ENCODE measurements around the gene IGSF9B. TPM values are rescaled to one million over a fixed set of nuclear protein-coding genes. Genes with fewer than 3 reads are reported as not detected.

The IGSF9B gene
- total and polyA plus RNA-seq, 2 experiments from 2014 or later, result 0.04 TPM; not detected in 1

- Histone ChIP-seq H3K79me2 (ENCODE audit: insufficient read depth) (no peaks in the 10 kb centered on the region), H3K4me3 (no peak overlapping the region), H3K27me3 (replicated peaks; ENCODE audit: insufficient read depth) (no peaks in the 10 kb centered on the region), H3F3A (ENCODE audit: insufficient read depth) (no peaks in the 10 kb centered on the region), H2AFZ (no peak overlapping the region), H3K4me1 (ENCODE audit: insufficient read depth) (no peaks in the 10 kb centered on the region), H3K27ac (no peak overlapping the region), H3K36me3 (ENCODE audit: low read depth) (no peaks in the 10 kb centered on the region), H4K20me1 (ENCODE audit: insufficient read depth) (no peaks in the 10 kb centered on the region), H3K4me2 (ENCODE audit: unreplicated experiment) (no peak overlapping the region), H3K9me2 (ENCODE audit: insufficient read depth) (no peaks in the 10 kb centered on the region), H3K9me3 (ENCODE audit: low read depth) (no peaks in the 10 kb centered on the region), H3K9ac (no peak overlapping the region)
- in situ Hi-C loops (cut with MboI), result no loop called here
- TF ChIP-seq EZH2phosphoT487 (IDR thresholded peaks at IDR 0.05; ENCODE audit: insufficient read depth, low read depth) (no peak), EZH2 (IDR thresholded peaks at IDR 0.05; ENCODE audit: insufficient read depth, poor library complexity, severe bottlenecking) (no peak)
- 77 to 79% methylated on average over 5 of the region's 5 CpGs for WGBS, 2 experiments (ENCODE audit: low coverage in 1 of 2, low lambda C conversion rate in 2 of 2, missing lambda C conversion rate in 2 of 2)
- no peak for DNase-seq
Observed at GRCh38 chr11:133981156-133981555, 24.4 kb upstream of the IGSF9B start.

- no peak overlapping the region for H3K4me2 ChIP-seq (ENCODE audit: unreplicated experiment)
- no peaks in the 10 kb centered on the region; the same call in 1 of the 2 replicates for H3K27me3 ChIP-seq (replicated peaks; ENCODE audit: insufficient read depth)
- H3K4me3 ChIP-seq, result no peak overlapping the region
- no peaks in the 10 kb centered on the region for H3K9me2 ChIP-seq (ENCODE audit: insufficient read depth)
- TF ChIP-seq EZH2phosphoT487 (IDR thresholded peaks at IDR 0.05; ENCODE audit: insufficient read depth, low read depth), result no peak
- TF ChIP-seq EZH2 (IDR thresholded peaks at IDR 0.05; ENCODE audit: insufficient read depth, poor library complexity, severe bottlenecking), result no peak
- 51 to 57% methylated on average over 9 of the region's 9 CpGs for WGBS, 2 experiments (ENCODE audit: low coverage in 1 of 2, low lambda C conversion rate in 2 of 2, missing lambda C conversion rate in 2 of 2)
- H4K20me1 ChIP-seq (ENCODE audit: insufficient read depth), result no peaks in the 10 kb centered on the region
- no peaks in the 10 kb centered on the region for H3K4me1 ChIP-seq (ENCODE audit: insufficient read depth)
- no peaks in the 10 kb centered on the region for H3F3A ChIP-seq (ENCODE audit: insufficient read depth)
- no peaks in the 10 kb centered on the region for H3K79me2 ChIP-seq (ENCODE audit: insufficient read depth)
- H3K27ac ChIP-seq, result no peak overlapping the region
- no peak overlapping the region for H2AFZ ChIP-seq
- H3K9me3 ChIP-seq (ENCODE audit: low read depth), result no peaks in the 10 kb centered on the region
- H3K36me3 ChIP-seq (ENCODE audit: low read depth), result no peaks in the 10 kb centered on the region
- no peak overlapping the region for H3K9ac ChIP-seq
- no peak for DNase-seq
- in situ Hi-C loops (cut with MboI), result no loop called here
Observed at GRCh38 chr11:133980665-133981064, 23.9 kb upstream of the IGSF9B start.

GRCh38 chr11:133978794-133979193 is 22.0 kb upstream of the IGSF9B start:
- H3K27me3 ChIP-seq (replicated peaks; ENCODE audit: insufficient read depth), result no peaks in the 10 kb centered on the region; the same call in 1 of the 2 replicates
- peak; percentile 62 for DNase-seq

GRCh38 chr11:133977067-133977677 is 20.4 kb upstream of the IGSF9B start:
- H3K9me3 ChIP-seq (ENCODE audit: low read depth), result no peaks in the 10 kb centered on the region
- no peaks in the 10 kb centered on the region for H3F3A ChIP-seq (ENCODE audit: insufficient read depth)
- H4K20me1 ChIP-seq (ENCODE audit: insufficient read depth), result no peaks in the 10 kb centered on the region
- no peak overlapping the region for H3K9ac ChIP-seq
- WGBS, 2 experiments (ENCODE audit: low coverage in 1 of 2, low lambda C conversion rate in 2 of 2, missing lambda C conversion rate in 2 of 2), result 53 to 66% methylated on average over 10 of the region's 10 CpGs
- H3K79me2 ChIP-seq (ENCODE audit: insufficient read depth), result no peaks in the 10 kb centered on the region
- H3K4me2 ChIP-seq (ENCODE audit: unreplicated experiment), result no peak overlapping the region
- H3K9me2 ChIP-seq (ENCODE audit: insufficient read depth), result no peaks in the 10 kb centered on the region
- no peak overlapping the region for H2AFZ ChIP-seq
- H3K36me3 ChIP-seq (ENCODE audit: low read depth), result no peaks in the 10 kb centered on the region
- TF ChIP-seq EZH2phosphoT487 (IDR thresholded peaks at IDR 0.05; ENCODE audit: insufficient read depth, low read depth) (no peak), EZH2 (IDR thresholded peaks at IDR 0.05; ENCODE audit: insufficient read depth, poor library complexity, severe bottlenecking) (no peak)
- H3K27ac ChIP-seq, result no peak overlapping the region
- no peaks in the 10 kb centered on the region; the same call in 1 of the 2 replicates for H3K27me3 ChIP-seq (replicated peaks; ENCODE audit: insufficient read depth)
- H3K4me3 ChIP-seq, result no peak overlapping the region
- no peaks in the 10 kb centered on the region for H3K4me1 ChIP-seq (ENCODE audit: insufficient read depth)
- DNase-seq, result no peak
- in situ Hi-C loops (cut with MboI), result no loop called here

More at GRCh38 chr11:133978794-133979193, 22.0 kb upstream of the IGSF9B start:
- Histone ChIP-seq H3K27ac (no peak overlapping the region), H3K4me3 (no peak overlapping the region), H3K4me2 (ENCODE audit: unreplicated experiment) (no peak overlapping the region), H3F3A (ENCODE audit: insufficient read depth) (no peaks in the 10 kb centered on the region), H3K9me2 (ENCODE audit: insufficient read depth) (no peaks in the 10 kb centered on the region), H2AFZ (no peak overlapping the region), H3K79me2 (ENCODE audit: insufficient read depth) (no peaks in the 10 kb centered on the region), H4K20me1 (ENCODE audit: insufficient read depth) (no peaks in the 10 kb centered on the region), H3K36me3 (ENCODE audit: low read depth) (no peaks in the 10 kb centered on the region), H3K9me3 (ENCODE audit: low read depth) (no peaks in the 10 kb centered on the region), H3K9ac (no peak overlapping the region), H3K4me1 (ENCODE audit: insufficient read depth) (no peaks in the 10 kb centered on the region)
- no peak for TF ChIP-seq EZH2 (IDR thresholded peaks at IDR 0.05; ENCODE audit: insufficient read depth, poor library complexity, severe bottlenecking)
- TF ChIP-seq EZH2phosphoT487 (IDR thresholded peaks at IDR 0.05; ENCODE audit: insufficient read depth, low read depth), result no peak
- in situ Hi-C loops (cut with MboI), result no loop called here
- WGBS, 2 experiments (ENCODE audit: low coverage in 1 of 2, low lambda C conversion rate in 2 of 2, missing lambda C conversion rate in 2 of 2), result 23 to 31% methylated on average over 2 of the region's 2 CpGs
